ENCODE results near the gene ZNF426. TPM values are rescaled to one million over a fixed set of nuclear protein-coding genes. Genes with fewer than 3 reads are reported as not detected.
"Not testable (repeated sequence)": the region's sequence is repeated elsewhere in the genome, so short reads cannot be mapped to it uniquely, and the experiment has no call there.

Gene ZNF426
- total RNA-seq, 2 donors from 2014 or later, result 3.6 to 4.2 TPM

DNA sequence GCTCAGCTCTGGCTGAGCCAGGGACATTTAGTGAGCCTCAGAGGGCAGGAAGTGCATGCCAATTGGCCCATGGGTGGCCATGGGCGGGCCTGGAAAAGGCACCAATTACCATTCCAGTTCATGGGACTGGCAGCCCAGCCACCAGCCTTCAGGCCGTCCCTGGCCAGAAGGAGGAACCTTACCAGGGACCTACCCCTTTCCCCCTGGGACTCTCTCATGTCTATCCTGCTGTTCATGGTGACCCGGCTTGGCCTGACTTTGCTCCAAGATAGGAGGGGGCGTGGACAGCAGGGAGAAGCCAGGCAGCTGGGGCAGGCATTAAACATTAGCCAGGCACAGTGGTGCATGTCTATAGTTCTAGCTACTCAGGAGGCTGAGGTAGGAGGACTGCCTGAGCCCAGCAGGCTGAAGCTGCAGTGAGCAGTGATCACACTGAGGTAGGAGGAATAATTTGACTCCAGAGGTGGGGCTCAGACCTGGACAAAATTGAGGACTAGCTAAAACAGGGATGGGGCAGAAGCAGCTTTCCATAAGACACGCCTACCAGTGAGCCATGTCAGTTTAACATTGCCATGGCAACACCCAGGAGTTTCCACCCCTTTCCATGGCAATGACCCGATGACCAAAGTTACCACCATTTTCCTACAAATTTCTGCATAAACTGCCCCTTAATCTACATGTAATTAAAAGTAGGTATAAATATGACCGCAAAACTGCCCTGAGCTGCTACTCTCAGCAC, 14.3 kb upstream of the ZNF426 start:
- intact Hi-C loops (cut with DNase I), result no loop called here
- ATAC-seq, result no peak
- no peaks in the 10 kb centered on the region for H3K36me3 ChIP-seq (replicated peaks in 1 of 2; ENCODE audit: insufficient read depth in 1 of 2, low read depth in 2 of 2)
- peaks cover 0 to 31% (median 2%) of the 10 kb centered on the region in 3 donors for H3K9me3 ChIP-seq
- H3K27me3 ChIP-seq, result no peaks in the 10 kb centered on the region
- H3K4me1 ChIP-seq, result no peaks in the 10 kb centered on the region
- DNase-seq, result no peak
- WGBS, 2 donors, result 86 to 100% methylated on average over 4 to 7 of the region's 7 CpGs
- H3K4me3 ChIP-seq, result no peak overlapping the region
- no peak for TF ChIP-seq POLR2A (IDR thresholded peaks at IDR 0.05)
- TF ChIP-seq CTCF (IDR thresholded peaks at IDR 0.05), result no peak
- H3K27ac ChIP-seq, result no peak overlapping the region

DNA sequence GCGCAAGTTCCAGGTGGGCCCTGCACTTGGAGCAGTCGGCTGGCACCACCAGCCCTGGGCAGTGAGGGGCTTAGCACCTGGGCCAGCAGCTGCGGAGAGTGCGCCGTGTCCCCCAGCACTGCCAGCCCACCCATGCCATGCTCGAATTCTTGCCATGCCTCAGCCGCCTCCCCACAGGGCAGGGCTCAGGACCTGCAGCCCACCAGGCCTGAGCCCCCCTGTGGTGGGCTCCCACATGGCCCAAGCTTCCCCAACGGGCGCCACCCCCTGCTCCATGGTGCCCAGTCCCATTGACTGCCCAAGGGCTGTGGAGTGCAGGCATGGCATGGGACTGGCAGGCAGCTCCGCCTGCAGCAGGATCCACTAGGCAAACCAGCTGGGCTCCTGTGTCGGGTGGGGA, 9.4 kb upstream of the ZNF426 start:
- 72 to 100% methylated on average over 1 to 4 of the region's 11 CpGs for WGBS, 2 donors
- Histone ChIP-seq H3K27me3 (no peaks in the 10 kb centered on the region), H3K36me3 (replicated peaks in 1 of 2; ENCODE audit: insufficient read depth in 1 of 2, low read depth in 2 of 2) (no peaks in the 10 kb centered on the region), H3K4me1 (no peaks in the 10 kb centered on the region), H3K9me3 (peaks cover 0 to 31% (median 0%) of the 10 kb centered on the region in 3 donors), H3K27ac (no peak overlapping the region), H3K4me3 (no peak overlapping the region)
- TF ChIP-seq POLR2A (IDR thresholded peaks at IDR 0.05) (no peak), CTCF (IDR thresholded peaks at IDR 0.05) (no peak)
- DNase-seq (no peak), ATAC-seq (no peak)
- intact Hi-C loops (cut with DNase I), result no loop called here

GRCh38 chr19:9541281-9541680, 2.8 kb upstream of the ZNF426 start:
- intact Hi-C loops (cut with DNase I); H3K27me3 ChIP-seq; H3K4me3 ChIP-seq; ATAC-seq; H3K36me3 ChIP-seq (replicated peaks in 1 of 2; ENCODE audit: insufficient read depth in 1 of 2, low read depth in 2 of 2); H3K4me1 ChIP-seq; H3K27ac ChIP-seq; DNase-seq: not testable (repeated sequence)
- peaks cover 0 to 13% (median 0%) of the 10 kb centered on the region in 3 donors for H3K9me3 ChIP-seq
- 91 to 100% methylated on average over 3 to 11 of the region's 12 CpGs for WGBS, 2 donors

- 83 to 85% methylated on average over 1 of the region's 1 CpG for WGBS, 2 donors
- peaks cover 0 to 15% (median 0%) of the 10 kb centered on the region in 3 donors for H3K9me3 ChIP-seq
- H3K4me3 ChIP-seq; ATAC-seq; DNase-seq; H3K4me1 ChIP-seq; intact Hi-C loops (cut with DNase I); H3K27me3 ChIP-seq; H3K27ac ChIP-seq; H3K36me3 ChIP-seq (replicated peaks in 1 of 2; ENCODE audit: insufficient read depth in 1 of 2, low read depth in 2 of 2): not testable (repeated sequence)
Measured at GRCh38 chr19:9539921-9540320, 1.5 kb upstream of the ZNF426 start.

DNA sequence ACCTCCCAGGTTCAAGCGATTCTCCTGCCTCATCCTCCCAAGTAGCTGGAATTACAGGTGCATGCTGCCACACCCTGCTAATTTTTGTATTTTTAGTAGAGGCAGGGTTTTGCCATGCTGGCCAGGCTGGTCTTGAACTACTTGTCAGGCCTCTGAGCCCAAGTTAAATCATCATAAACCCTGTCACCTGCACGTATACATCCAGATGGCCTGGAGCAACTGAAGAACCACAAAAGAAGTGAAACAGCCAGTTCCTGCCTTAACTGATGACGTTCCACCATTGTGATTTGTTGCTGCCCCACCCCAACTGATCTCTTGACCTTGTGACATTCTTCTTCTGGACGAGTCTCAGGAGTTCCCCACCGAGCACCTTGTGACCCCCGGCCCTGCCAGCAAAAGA, 756 bp upstream of the ZNF426 start:
- DNase-seq; intact Hi-C loops (cut with DNase I): not testable (repeated sequence)

DNA sequence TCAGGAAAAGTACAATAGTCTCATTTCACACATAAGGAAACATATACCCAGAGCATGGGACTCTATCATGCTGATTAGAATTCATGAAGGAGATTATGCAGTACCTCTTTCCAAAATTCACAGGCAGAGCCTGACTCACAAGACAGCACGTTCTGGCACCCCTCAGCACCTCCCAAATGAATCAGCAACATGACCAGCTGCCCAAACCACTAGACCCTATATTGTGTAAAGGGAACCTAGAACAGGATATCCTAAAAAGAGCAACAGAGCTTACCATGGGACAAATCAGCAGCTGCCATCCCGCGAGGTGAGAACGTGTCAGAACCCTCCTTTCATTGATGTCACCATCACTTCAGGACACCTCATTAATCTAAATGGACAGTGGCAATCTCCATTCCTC, 2.5 kb downstream of the ZNF426 start:
- ATAC-seq (no peak), DNase-seq (no peak)
- WGBS, 2 donors, result 96% methylated on average over 4 of the region's 4 CpGs
- Histone ChIP-seq H3K4me1 (peaks cover 6% of the 10 kb centered on the region), H3K27ac (no peak overlapping the region), H3K4me3 (no peak overlapping the region), H3K36me3 (replicated peaks in 1 of 2; ENCODE audit: insufficient read depth in 1 of 2, low read depth in 2 of 2) (peaks cover 32 to 36% of the 10 kb centered on the region in 2 donors), H3K9me3 (peaks cover 0 to 48% (median 2%) of the 10 kb centered on the region in 3 donors), H3K27me3 (no peaks in the 10 kb centered on the region)
- intact Hi-C loops (cut with DNase I), result no loop called here
- TF ChIP-seq POLR2A (IDR thresholded peaks at IDR 0.05) (no peak), CTCF (IDR thresholded peaks at IDR 0.05) (no peak)

More for the DNA sequence above, 756 bp upstream of the ZNF426 start:
- not testable (repeated sequence) for ATAC-seq, H3K27me3 ChIP-seq, H3K4me1 ChIP-seq, H3K4me3 ChIP-seq
- Histone ChIP-seq H3K9me3 (peaks cover 0 to 21% (median 0%) of the 10 kb centered on the region in 3 donors), H3K27ac (peak overlapping the region in 3 of 4 donors; percentile 81 to 92 (median 86)), H3K36me3 (replicated peaks in 1 of 2; ENCODE audit: insufficient read depth in 1 of 2, low read depth in 2 of 2) (peaks cover 8 to 15% of the 10 kb centered on the region in 2 donors)
- 82 to 83% methylated on average over 6 of the region's 6 CpGs for WGBS, 2 donors

Measured in body of pancreas (tissue), 4 donors.